Measurements from ENCODE around the gene SLC25A18.
"Not testable (repeated sequence)": the region's sequence is repeated elsewhere in the genome, so short reads cannot be mapped to it uniquely, and the experiment has no call there.

The SLC25A18 gene

DNA sequence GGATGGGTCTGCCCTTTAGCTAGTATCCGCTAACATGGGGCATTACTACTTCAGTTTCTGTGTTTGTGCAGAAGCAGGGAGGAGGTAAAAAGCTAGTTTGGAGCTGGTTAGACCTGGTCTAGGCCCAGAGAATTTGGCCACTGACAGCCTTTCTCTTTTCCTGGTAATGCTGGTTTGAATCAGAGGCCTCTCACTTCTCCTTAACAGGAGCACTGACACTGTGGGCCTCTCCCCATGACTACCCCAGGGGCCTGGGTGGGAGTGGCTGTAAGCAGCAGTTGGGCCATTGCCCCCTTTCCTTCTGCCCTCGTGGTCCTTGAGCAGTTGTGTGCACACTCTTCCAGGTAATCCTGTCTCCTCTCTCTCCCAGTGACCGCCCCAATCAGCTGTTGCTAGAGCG lies 8.5 kb upstream of the SLC25A18 start:
- Histone ChIP-seq H3K23ac (ENCODE audit: low read depth, low read length, poor library complexity) (no peak overlapping the region), H3K27me3 (ENCODE audit: control insufficient read depth in 3 of 3, insufficient read depth in 3 of 3, low read depth in 1 of 3, low read length in 3 of 3) (no peaks in the 10 kb centered on the region), H3K4me2 (ENCODE audit: insufficient read depth, low read length, poor library complexity, severe bottlenecking) (no peak overlapping the region), H2BK5ac (ENCODE audit: low read length) (no peak overlapping the region), H2AFZ (ENCODE audit: low read length) (no peak overlapping the region), H3K4me1 (ENCODE audit: control insufficient read depth in 2 of 2, insufficient read depth in 1 of 2, low read depth in 1 of 2, low read length in 2 of 2) (no peaks in the 10 kb centered on the region), H4K8ac (ENCODE audit: low read depth, low read length) (no peak overlapping the region), H3K27ac (replicated peaks; ENCODE audit: low read length) (no peak overlapping the region), H2BK12ac (ENCODE audit: low read length) (no peak overlapping the region), H3K9ac (ENCODE audit: low read depth, low read length, poor library complexity) (no peak overlapping the region), H3K9me3 (replicated peaks in 1 of 2; ENCODE audit: control insufficient read depth in 2 of 2, insufficient read depth in 1 of 2, low read depth in 1 of 2, low read length in 2 of 2) (peaks cover 4 to 8% of the 10 kb centered on the region in 2 donors), H2AK5ac (ENCODE audit: low read depth, low read length) (no peak overlapping the region), H3K14ac (ENCODE audit: low read length) (no peak overlapping the region), H3K4ac (ENCODE audit: low read length) (no peak overlapping the region), H2BK15ac (ENCODE audit: low read length) (no peak overlapping the region), H2BK120ac (ENCODE audit: low read depth, low read length) (no peak overlapping the region), H3K4me3 (ENCODE audit: low read length in 2 of 2) (no peak overlapping the region), H3K18ac (ENCODE audit: low read length) (no peak overlapping the region), H4K91ac (ENCODE audit: low read depth, low read length, poor library complexity) (no peak overlapping the region), H3K79me1 (ENCODE audit: low read depth, low read length) (no peaks in the 10 kb centered on the region), H3K36me3 (replicated peaks in 1 of 2; ENCODE audit: control insufficient read depth in 2 of 2, insufficient read depth in 2 of 2, low read length in 2 of 2) (peaks cover 53 to 96% of the 10 kb centered on the region in 2 donors)
- WGBS, 2 donors (ENCODE audit: extremely low coverage in 2 of 2, insufficient read length in 2 of 2, insufficient replicate concordance in 1 of 2), result no CpG with 5 or more reads among the region's 4 CpGs
- no peak for DNase-seq (ENCODE audit: low spot score)

DNA sequence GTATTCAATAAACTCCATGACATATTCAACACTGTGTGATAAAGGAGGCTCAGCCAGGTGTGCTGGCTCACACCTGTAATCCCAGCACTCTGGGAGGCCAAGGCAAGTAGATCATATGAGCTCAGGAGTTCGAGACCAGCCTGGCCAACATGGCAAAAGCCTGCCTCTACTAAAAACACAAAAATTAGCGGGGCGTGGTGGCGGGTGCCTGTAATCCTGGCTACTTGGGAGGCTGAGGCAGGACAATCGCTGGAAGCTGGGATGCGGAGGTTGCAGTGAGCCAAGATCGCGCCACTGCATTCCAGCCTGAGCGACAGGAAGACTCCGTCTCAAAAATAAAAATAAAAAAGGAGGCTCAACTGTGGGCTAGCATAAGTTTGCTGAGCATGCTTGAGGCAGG lies 4.1 kb upstream of the SLC25A18 start:
- peaks cover 4 to 18% of the 10 kb centered on the region in 2 donors for H3K4me1 ChIP-seq (ENCODE audit: control insufficient read depth in 2 of 2, insufficient read depth in 1 of 2, low read depth in 1 of 2, low read length in 2 of 2)
- no peak overlapping the region for H2BK5ac ChIP-seq (ENCODE audit: low read length)
- H3K27ac ChIP-seq (replicated peaks; ENCODE audit: low read length), result no peak overlapping the region
- no peak overlapping the region for H2AFZ ChIP-seq (ENCODE audit: low read length)
- H3K4me3 ChIP-seq (ENCODE audit: low read length in 2 of 2), result no peak overlapping the region
- H3K4me2 ChIP-seq (ENCODE audit: insufficient read depth, low read length, poor library complexity, severe bottlenecking), result no peak overlapping the region
- no peak overlapping the region for H2AK5ac ChIP-seq (ENCODE audit: low read depth, low read length)
- H3K36me3 ChIP-seq (replicated peaks in 1 of 2; ENCODE audit: control insufficient read depth in 2 of 2, insufficient read depth in 2 of 2, low read length in 2 of 2), result peaks cover 28 to 59% of the 10 kb centered on the region in 2 donors
- H4K91ac ChIP-seq (ENCODE audit: low read depth, low read length, poor library complexity), result no peak overlapping the region
- no peak overlapping the region for H2BK15ac ChIP-seq (ENCODE audit: low read length)
- no peak overlapping the region for H3K9ac ChIP-seq (ENCODE audit: low read depth, low read length, poor library complexity)
- no peak overlapping the region for H3K4ac ChIP-seq (ENCODE audit: low read length)
- no CpG with 5 or more reads among the region's 10 CpGs for WGBS, 2 donors (ENCODE audit: extremely low coverage in 2 of 2, insufficient read length in 2 of 2, insufficient replicate concordance in 1 of 2)
- H2BK120ac ChIP-seq (ENCODE audit: low read depth, low read length), result no peak overlapping the region
- no peak for DNase-seq (ENCODE audit: low spot score)
- peaks cover 8% of the 10 kb centered on the region in 2 donors for H3K9me3 ChIP-seq (replicated peaks in 1 of 2; ENCODE audit: control insufficient read depth in 2 of 2, insufficient read depth in 1 of 2, low read depth in 1 of 2, low read length in 2 of 2)
- H2BK12ac ChIP-seq (ENCODE audit: low read length), result no peak overlapping the region
- H3K14ac ChIP-seq (ENCODE audit: low read length), result no peak overlapping the region
- no peaks in the 10 kb centered on the region for H3K27me3 ChIP-seq (ENCODE audit: control insufficient read depth in 3 of 3, insufficient read depth in 3 of 3, low read depth in 1 of 3, low read length in 3 of 3)
- H3K23ac ChIP-seq (ENCODE audit: low read depth, low read length, poor library complexity), result no peak overlapping the region
- H4K8ac ChIP-seq (ENCODE audit: low read depth, low read length), result no peak overlapping the region
- H3K18ac ChIP-seq (ENCODE audit: low read length), result no peak overlapping the region
- H3K79me1 ChIP-seq (ENCODE audit: low read depth, low read length), result no peaks in the 10 kb centered on the region

DNA sequence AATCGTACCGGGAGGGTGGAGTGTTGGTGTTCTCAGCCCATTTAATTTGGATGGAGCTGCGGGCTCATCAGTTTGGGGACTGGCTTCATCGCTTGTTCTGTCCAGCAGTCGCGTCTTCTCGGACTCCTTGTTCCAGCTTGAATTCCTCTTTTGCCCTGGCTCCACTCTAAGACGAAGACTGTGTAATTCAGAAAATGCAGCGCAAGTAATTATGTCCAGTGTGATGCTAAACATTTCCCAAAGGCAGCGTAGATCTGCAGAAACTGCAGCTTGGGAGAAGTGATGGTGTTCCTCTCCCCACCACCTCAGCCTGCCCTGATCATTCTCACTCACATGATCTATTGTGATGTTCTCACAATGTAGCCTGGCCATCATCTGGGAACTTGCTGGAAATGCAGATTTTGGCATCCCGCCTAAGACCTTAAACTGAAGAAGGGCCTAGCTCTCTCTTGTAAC lies 666 bp downstream of the SLC25A18 start:
- H3K4me3 ChIP-seq (ENCODE audit: low read length in 2 of 2), result no peak overlapping the region
- H3K23ac ChIP-seq (ENCODE audit: low read depth, low read length, poor library complexity), result no peak overlapping the region
- H3K4me1 ChIP-seq (ENCODE audit: control insufficient read depth in 2 of 2, insufficient read depth in 1 of 2, low read depth in 1 of 2, low read length in 2 of 2), result peaks cover 4 to 19% of the 10 kb centered on the region in 2 donors
- H2AFZ ChIP-seq (ENCODE audit: low read length), result no peak overlapping the region
- no peak overlapping the region for H3K9ac ChIP-seq (ENCODE audit: low read depth, low read length, poor library complexity)
- H3K14ac ChIP-seq (ENCODE audit: low read length), result no peak overlapping the region
- H3K4me2 ChIP-seq (ENCODE audit: insufficient read depth, low read length, poor library complexity, severe bottlenecking), result no peak overlapping the region
- H2BK5ac ChIP-seq (ENCODE audit: low read length), result no peak overlapping the region
- no peaks in the 10 kb centered on the region for H3K27me3 ChIP-seq (ENCODE audit: control insufficient read depth in 3 of 3, insufficient read depth in 3 of 3, low read depth in 1 of 3, low read length in 3 of 3)
- H3K9me3 ChIP-seq (replicated peaks in 1 of 2; ENCODE audit: control insufficient read depth in 2 of 2, insufficient read depth in 1 of 2, low read depth in 1 of 2, low read length in 2 of 2), result peaks cover 5 to 8% of the 10 kb centered on the region in 2 donors
- no peak overlapping the region for H2BK120ac ChIP-seq (ENCODE audit: low read depth, low read length)
- no peak overlapping the region for H2BK15ac ChIP-seq (ENCODE audit: low read length)
- H4K8ac ChIP-seq (ENCODE audit: low read depth, low read length), result no peak overlapping the region
- no CpG with 5 or more reads among the region's 11 CpGs for WGBS, 2 donors (ENCODE audit: extremely low coverage in 2 of 2, insufficient read length in 2 of 2, insufficient replicate concordance in 1 of 2)
- H3K18ac ChIP-seq (ENCODE audit: low read length), result no peak overlapping the region
- DNase-seq (ENCODE audit: low spot score), result no peak
- H4K91ac ChIP-seq (ENCODE audit: low read depth, low read length, poor library complexity), result no peak overlapping the region
- no peak overlapping the region for H2BK12ac ChIP-seq (ENCODE audit: low read length)
- H3K79me1 ChIP-seq (ENCODE audit: low read depth, low read length), result no peaks in the 10 kb centered on the region
- H2AK5ac ChIP-seq (ENCODE audit: low read depth, low read length), result no peak overlapping the region
- H3K36me3 ChIP-seq (replicated peaks in 1 of 2; ENCODE audit: control insufficient read depth in 2 of 2, insufficient read depth in 2 of 2, low read length in 2 of 2), result peaks cover 4 to 13% of the 10 kb centered on the region in 2 donors
- no peak overlapping the region for H3K4ac ChIP-seq (ENCODE audit: low read length)
- no peak overlapping the region for H3K27ac ChIP-seq (replicated peaks; ENCODE audit: low read length)

DNA sequence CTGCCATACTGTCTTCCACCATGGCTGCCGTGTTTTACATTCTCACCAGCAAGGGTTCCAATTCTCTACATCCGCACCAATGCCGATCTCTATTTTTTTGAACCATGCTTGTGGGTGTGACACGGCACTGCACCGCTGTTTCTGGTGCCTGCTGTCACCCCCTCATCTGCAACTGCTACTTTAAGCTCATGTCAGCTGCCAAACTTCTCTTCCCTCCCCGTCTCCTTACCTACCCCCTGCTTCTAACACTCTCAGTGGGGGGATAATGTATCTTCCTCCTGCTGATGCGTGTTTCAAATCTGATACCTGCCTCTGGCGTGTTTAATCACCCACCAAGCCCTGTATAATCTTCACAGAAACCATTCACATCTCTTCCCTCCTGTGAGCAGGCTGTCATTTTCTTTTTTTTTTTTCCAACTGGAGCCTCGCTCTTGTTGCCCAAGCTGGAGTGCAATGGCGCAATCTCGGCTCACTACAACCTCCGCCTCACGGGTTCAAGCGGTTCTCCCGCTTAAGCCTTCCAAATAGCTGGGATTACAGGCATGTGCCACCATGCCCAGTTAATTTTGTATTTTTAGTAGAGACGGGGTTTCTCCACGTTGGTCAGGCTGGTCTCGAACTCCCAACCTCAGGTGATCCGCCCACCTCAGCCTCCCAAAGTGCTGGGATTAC lies 2.9 kb downstream of the SLC25A18 start:
- H2BK15ac ChIP-seq (ENCODE audit: low read length); H3K36me3 ChIP-seq (replicated peaks in 1 of 2; ENCODE audit: control insufficient read depth in 2 of 2, insufficient read depth in 2 of 2, low read length in 2 of 2); H3K9ac ChIP-seq (ENCODE audit: low read depth, low read length, poor library complexity); H3K9me3 ChIP-seq (replicated peaks in 1 of 2; ENCODE audit: control insufficient read depth in 2 of 2, insufficient read depth in 1 of 2, low read depth in 1 of 2, low read length in 2 of 2); H3K79me1 ChIP-seq (ENCODE audit: low read depth, low read length); H3K14ac ChIP-seq (ENCODE audit: low read length); H4K91ac ChIP-seq (ENCODE audit: low read depth, low read length, poor library complexity); H2BK120ac ChIP-seq (ENCODE audit: low read depth, low read length); DNase-seq (ENCODE audit: low spot score); H3K4ac ChIP-seq (ENCODE audit: low read length); H3K4me2 ChIP-seq (ENCODE audit: insufficient read depth, low read length, poor library complexity, severe bottlenecking); H3K27ac ChIP-seq (replicated peaks; ENCODE audit: low read length); H4K8ac ChIP-seq (ENCODE audit: low read depth, low read length); H3K4me3 ChIP-seq (ENCODE audit: low read length in 2 of 2); H2BK5ac ChIP-seq (ENCODE audit: low read length); H3K18ac ChIP-seq (ENCODE audit: low read length); H2AFZ ChIP-seq (ENCODE audit: low read length); H3K27me3 ChIP-seq (ENCODE audit: control insufficient read depth in 3 of 3, insufficient read depth in 3 of 3, low read depth in 1 of 3, low read length in 3 of 3); H3K23ac ChIP-seq (ENCODE audit: low read depth, low read length, poor library complexity); H2BK12ac ChIP-seq (ENCODE audit: low read length); H2AK5ac ChIP-seq (ENCODE audit: low read depth, low read length): not testable (repeated sequence)
- WGBS, 2 donors (ENCODE audit: extremely low coverage in 2 of 2, insufficient read length in 2 of 2, insufficient replicate concordance in 1 of 2), result no CpG with 5 or more reads among the region's 19 CpGs
- H3K4me1 ChIP-seq (ENCODE audit: control insufficient read depth in 2 of 2, insufficient read depth in 1 of 2, low read depth in 1 of 2, low read length in 2 of 2), result peaks cover 18 to 31% of the 10 kb centered on the region in 2 donors
